PC-9 (cell line): ENCODE data around the gene R3HDM2.
A peak's percentile ranks its signal among the peaks of the same experiment; 100 is the strongest.

Experiments used
- CTCF ChIP-seq: fragments of 200-600 bp; sonication (generic); conservative IDR thresholded peaks from 2 replicates; pipeline ENCODE4 v1.6.1; 2017; ENCODE audit warnings: mixed run types, antibody characterized with exemption, mild to moderate bottlenecking, moderate library complexity
- EZH2 ChIP-seq: fragments of 200-600 bp; sonication (generic); IDR thresholded peaks from 2 replicates; pipeline ENCODE4 v1.8.0; 2017; ENCODE audit warnings: antibody characterized with exemption, low read depth

GRCh38 chr12:57462251-57462911, 31.5 kb upstream of the R3HDM2 start:
- TF ChIP-seq CTCF (peak; percentile 92), EZH2 (no peak)
